GM12878 (cell line): ENCODE results near the gene BSN. TPM values are rescaled to one million over a fixed set of nuclear protein-coding genes. Genes with fewer than 3 reads are reported as not detected.

ENCODE experiments used
- ATAC-seq: fragments of 200-7000 bp; cut with Tn5 transposase; 3 replicates; pipeline ENCODE4 v1.9.1; 2020; ENCODE audit warnings: mild to moderate bottlenecking, moderate library complexity
- BruUV-seq: library from RNA; stranded (reverse); fragments of 400-500 nt; replicated peaks from 2 replicates; lab custom pipeline; 2021; lab: Mats Ljungman, UMichigan
- CTCF ChIA-PET: fragments of 300-600 bp; sonication (Branson Sonifier 250); formaldehyde crosslinking; extraction: SDS; loops from one replicate; lab custom pipeline; 2021; ENCODE audit warnings: inconsistent platforms; lab: Yijun Ruan, JAX
- POLR2A ChIA-PET: fragments of 350-600 bp; formaldehyde crosslinking; extraction: SDS; loops from one replicate; lab custom pipeline; 2021; ENCODE audit warnings: inconsistent platforms; lab: Charles Lee
- RAD21 ChIA-PET: fragments of 300-600 bp; sonication (Branson Sonifier 250); formaldehyde crosslinking; loops from one replicate; lab custom pipeline; 2023; ENCODE audit warnings: antibody characterized with exemption; ENCODE audit not compliant: unreplicated experiment; lab: Charles Lee
- SMC1A ChIA-PET: fragments of 300-600 bp; sonication (Branson Sonifier 250); formaldehyde crosslinking; loops from one replicate; lab custom pipeline; 2023; ENCODE audit not compliant: unreplicated experiment, uncharacterized antibody; lab: Charles Lee
- DNase-seq: peaks from one replicate; pipeline ENCODE4 v3.0.0-alpha.2; 2011; ENCODE audit warnings: low read depth, low spot score
- FAIRE-seq: peaks from 3 replicates; lab custom pipeline; 2011; peaks lifted over from hg19 to GRCh38; lab: Jason Lieb, UNC
- H2AFZ ChIP-seq: 2 replicates; pipeline ENCODE4 v1.6.0; 2011; ENCODE audit warnings: low read depth, low read length, control low read depth; ENCODE audit not compliant: control insufficient read depth
- H3K27ac ChIP-seq: 2 replicates; pipeline ENCODE4 v1.5.1; 2011; ENCODE audit warnings: control low read depth; ENCODE audit not compliant: control insufficient read depth, insufficient read depth
- H3K27me3 ChIP-seq, 2 experiments: replicated peaks in 1 of 2; 2 replicates each; pipeline versions ENCODE4 v1.6.0 to v1.6.1; 2011; ENCODE audit warnings: low read length in 1 of 2; ENCODE audit not compliant: control insufficient read depth in 2 of 2, insufficient read depth in 2 of 2
- H3K36me3 ChIP-seq, 2 experiments: 2 replicates each; pipeline ENCODE4 v1.5.1; 2011; ENCODE audit warnings: low read length in 1 of 2; ENCODE audit not compliant: control insufficient read depth in 2 of 2, insufficient read depth in 2 of 2
- H3K4me1 ChIP-seq: 2 replicates; pipeline ENCODE4 v1.6.1; 2011; ENCODE audit warnings: mild to moderate bottlenecking, low read length, moderate library complexity, mixed read lengths; ENCODE audit not compliant: control insufficient read depth, insufficient read depth
- H3K4me2 ChIP-seq: 2 replicates; pipeline ENCODE4 v1.6.0; 2011; ENCODE audit warnings: control low read depth; ENCODE audit not compliant: control insufficient read depth, insufficient read depth
- H3K4me3 ChIP-seq: fragments of 200-600 bp; sonication (generic); 2 replicates; pipeline ENCODE4 v1.5.1; 2016
- H3K79me2 ChIP-seq: 2 replicates; pipeline ENCODE4 v1.6.0; 2011; ENCODE audit warnings: low read length; ENCODE audit not compliant: control insufficient read depth, insufficient read depth
- H3K9ac ChIP-seq: 2 replicates; pipeline ENCODE4 v1.8.0; 2011; ENCODE audit warnings: low read length, control low read depth, mixed read lengths; ENCODE audit not compliant: control insufficient read depth, insufficient read depth
- H3K9me3 ChIP-seq: replicated peaks from 3 replicates; pipeline ENCODE4 v1.5.1; 2011; ENCODE audit warnings: mild to moderate bottlenecking, low read length; ENCODE audit not compliant: control insufficient read depth, insufficient read depth
- H4K20me1 ChIP-seq: 2 replicates; pipeline ENCODE4 v1.6.0; 2011; ENCODE audit not compliant: control insufficient read depth, insufficient read depth
- EED ChIP-seq: sonication (generic); IDR thresholded peaks from 2 replicates; pipeline ENCODE4 v1.6.1; 2016; ENCODE audit warnings: antibody characterized with exemption, low read depth
- IKZF2 ChIP-seq, 2 experiments: fragments of 450-650 bp; IDR thresholded peaks; 2 replicates each; pipeline ENCODE4 v1.6.1; 2017; ENCODE audit warnings: mild to moderate bottlenecking in 2 of 2, moderate library complexity in 2 of 2
- KAT2A ChIP-seq: conservative IDR thresholded peaks from 2 replicates; pipeline ENCODE4 v1.6.1; 2011; ENCODE audit warnings: low read depth, low read length; ENCODE audit not compliant: control insufficient read depth
- MEF2A ChIP-seq: IDR thresholded peaks from 2 replicates; pipeline ENCODE4 v1.6.1; 2011; ENCODE audit warnings: low read depth, mild to moderate bottlenecking, low read length, moderate library complexity; ENCODE audit not compliant: insufficient read depth
- MYB ChIP-seq: fragments of 150-350 bp; IDR thresholded peaks from 2 replicates; pipeline ENCODE4 v1.6.1; 2014; ENCODE audit warnings: mild to moderate bottlenecking, low read depth, low read length, borderline replicate concordance
- RELA ChIP-seq: fragments of 450-650 bp; IDR thresholded peaks from 2 replicates; pipeline ENCODE4 v1.8.0; 2014; ENCODE audit warnings: borderline replicate concordance; ENCODE audit not compliant: partially characterized antibody
- SMAD5 ChIP-seq: IDR thresholded peaks from 2 replicates; pipeline ENCODE4 v1.6.1; 2016; ENCODE audit warnings: antibody characterized with exemption, low read depth
- TCF3 ChIP-seq: IDR thresholded peaks from 2 replicates; pipeline ENCODE4 v1.6.1; 2012; ENCODE audit warnings: low read depth, mild to moderate bottlenecking, low read length, borderline replicate concordance; ENCODE audit not compliant: insufficient read depth
- ZBED1 ChIP-seq: IDR thresholded peaks from 2 replicates; pipeline ENCODE4 v1.6.1; 2016; ENCODE audit warnings: borderline replicate concordance
- WGBS: methylation state at CpG from one replicate; pipeline ENCODE4 v1.1.6; 2016; ENCODE audit warnings: low lambda C conversion rate; ENCODE audit not compliant: insufficient replicate concordance, insufficient coverage; ENCODE audit errors: missing lambda C conversion rate; 5-methylcytosine and 5-hydroxymethylcytosine counted together
- in situ Hi-C: fragments of 300-500 bp; cut with MboI; formaldehyde crosslinking; loops from 9 replicates; pipeline ENCODE4 v1.14.3; 2018; ENCODE audit warnings: mixed read lengths
- intact Hi-C: fragments of 100-400 bp; cut with micrococcal nuclease; formaldehyde crosslinking; loops from one replicate; pipeline ENCODE4 v1.14.2; 2022; ENCODE audit not compliant: unreplicated experiment
- polyA plus RNA-seq, 11 experiments: library from polyadenylated mRNA; depleted of rRNA in 4 of 11; unstranded in 6 of 11; stranded (reverse) in 5 of 11; fragments of >200 nt; fragmentation: Nextera tagmentation in 4 of 11; fragmentation: Illumina TruSeq in 1 of 11; extraction: Ambion mirVana in 4 of 11; extraction: Trizol in 1 of 11; gene quantifications; 1 replicate in 1 of 11; 2 replicates in 10 of 11; pipeline versions ENCODE4 v1.2.1 to v1.2.3, GENCODE V29; 2011 to 2016; ENCODE audit warnings: inconsistent platforms in 2 of 11, missing spikeins in 2 of 11, low read depth in 1 of 11
- total RNA-seq, 4 experiments: library from RNA; depleted of rRNA in 3 of 4; stranded (reverse); fragments of >200 nt in 3 of 4; fragmentation: Illumina TruSeq in 1 of 4; extraction: Trizol in 1 of 4; gene quantifications; 2 replicates each; pipeline versions ENCODE4 v1.2.1 to v1.2.3, GENCODE V29; 2013 to 2021

The BSN gene
- total and polyA plus RNA-seq, 10 of the 15 experiments (the other 5 are each of a cell fraction or from before 2014, with no cell fraction given) = under 0.01 to 0.19 (median 0.05) TPM; not detected in 1

- Histone ChIP-seq H2AFZ (no peak overlapping the region), H3K79me2 (no peaks in the 10 kb centered on the region), H3K36me3 (peaks cover 3 to 19% of the 10 kb centered on the region in 2 experiments; a peak in 3 of 4 replicates), H3K9ac (no peak overlapping the region), H3K27me3 (no peaks in the 10 kb centered on the region), H3K4me3 (no peak overlapping the region), H3K4me2 (no peak overlapping the region), H3K9me3 (no peaks in the 10 kb centered on the region), H4K20me1 (no peaks in the 10 kb centered on the region; the same call in 1 of the 2 replicates), H3K27ac (no peak overlapping the region), H3K4me1 (no peaks in the 10 kb centered on the region)
- DNase-seq (no peak), ATAC-seq (no peak), FAIRE-seq (no peak)
- no TSS peak for BruUV-seq
- TF ChIP-seq IKZF2 (IDR thresholded peaks at IDR 0.05) (no peak), TCF3 (no peak), EED (no peak), RELA (no peak), MYB (no peak), KAT2A (no peak)
- RAD21 ChIA-PET = no interaction called here
- CTCF ChIA-PET = no interaction called here
- intact Hi-C loops = no loop called here
- POLR2A ChIA-PET = no interaction called here
- WGBS = 96% methylated on average over 12 of the region's 13 CpGs
- SMC1A ChIA-PET = no interaction called here
- in situ Hi-C loops = loop anchor here (10.0 kb wide), 1 partner anchor 142 kb away; the partner anchor contains the start of gene APEH
Observed at GRCh38 chr3:49533031-49533430, 21.2 kb upstream of the BSN start.

DNA sequence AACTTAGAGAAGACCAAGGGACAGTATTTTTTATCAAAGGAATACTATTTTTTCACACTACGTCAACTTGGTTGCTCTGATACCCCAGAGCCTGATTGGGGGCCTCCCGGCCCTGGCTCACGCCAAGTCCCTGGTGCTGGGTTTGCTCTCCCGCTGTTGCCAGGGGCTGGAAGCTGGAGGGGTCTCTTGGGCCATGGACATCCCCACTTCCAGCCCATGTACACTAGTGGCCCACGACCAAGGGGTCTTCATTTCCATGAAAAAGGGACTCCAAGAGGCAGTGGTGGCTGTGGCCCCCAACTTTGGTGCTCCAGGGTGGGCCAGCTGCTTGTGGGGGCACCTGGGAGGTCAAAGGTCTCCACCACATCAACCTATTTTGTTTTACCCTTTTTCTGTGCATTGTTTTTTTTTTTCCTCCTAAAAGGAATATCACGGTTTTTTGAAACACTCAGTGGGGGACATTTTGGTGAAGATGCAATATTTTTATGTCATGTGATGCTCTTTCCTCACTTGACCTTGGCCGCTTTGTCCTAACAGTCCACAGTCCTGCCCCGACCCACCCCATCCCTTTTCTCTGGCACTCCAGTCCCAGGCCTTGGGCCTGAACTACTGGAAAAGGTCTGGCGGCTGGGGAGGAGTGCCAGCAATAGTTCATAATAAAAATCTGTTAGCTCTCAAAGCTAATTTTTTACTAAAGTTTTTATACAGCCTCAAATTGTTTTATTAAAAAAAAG, 20.3 kb upstream of the BSN start:
- H3K27me3 ChIP-seq = no peaks in the 10 kb centered on the region
- no peaks in the 10 kb centered on the region; the same call in 1 of the 2 replicates for H4K20me1 ChIP-seq
- in situ Hi-C loops (loop anchor here (10.0 kb wide), 1 partner anchor 141 kb away; the partner anchor contains the start of gene APEH), intact Hi-C loops (no loop called here)
- ChIA-PET CTCF (no interaction called here), POLR2A (no interaction called here), SMC1A (no interaction called here), RAD21 (no interaction called here)
- TSS peak; percentile 56 for BruUV-seq
- H3K4me1 ChIP-seq = no peaks in the 10 kb centered on the region
- H2AFZ ChIP-seq = no peak overlapping the region
- DNase-seq (no peak), FAIRE-seq (no peak), ATAC-seq (no peak)
- no peaks in the 10 kb centered on the region for H3K79me2 ChIP-seq
- H3K9me3 ChIP-seq = no peaks in the 10 kb centered on the region
- H3K4me3 ChIP-seq = no peak overlapping the region
- no peak overlapping the region for H3K9ac ChIP-seq
- H3K4me2 ChIP-seq = no peak overlapping the region
- peaks cover 3 to 19% of the 10 kb centered on the region in 2 experiments; a peak in 3 of 4 replicates for H3K36me3 ChIP-seq
- WGBS = 95% methylated on average over 9 of the region's 9 CpGs
- TF ChIP-seq MEF2A (no peak), ZBED1 (no peak), SMAD5 (no peak)
- TF ChIP-seq, all 136 proteins: peak for 0
- H3K27ac ChIP-seq = no peak overlapping the region
